Sigmoid colon (tissue), 7 donors: Measurements from ENCODE around the gene PCDHB8. TPM values are rescaled to one million over a fixed set of nuclear protein-coding genes. Genes with fewer than 3 reads are reported as not detected.
A peak's percentile ranks its signal among the peaks of the same experiment; 100 is the strongest.
"Not testable (repeated sequence)": the region's sequence is repeated elsewhere in the genome, so short reads cannot be mapped to it uniquely, and the experiment has no call there.

Source experiments
- DNase-seq: peaks from one replicate; pipeline ENCODE4 v3.0.0-alpha.2; 2019
- H3K27ac ChIP-seq, 4 donors: fragments of 200-600 bp; sonication (generic); one replicate each; pipeline ENCODE4 v1.5.1; 2016 to 2019; ENCODE audit warnings: mild to moderate bottlenecking in 1 of 4
- H3K27me3 ChIP-seq, 3 donors: fragments of 200-600 bp; sonication (generic); one replicate each; pipeline ENCODE4 v1.5.1; 2019; ENCODE audit warnings: mild to moderate bottlenecking in 1 of 3
- H3K36me3 ChIP-seq, 4 donors: fragments of 200-600 bp; sonication (generic); one replicate each; pipeline ENCODE4 v1.5.1; 2016 to 2019
- H3K4me1 ChIP-seq, 4 donors: fragments of 200-600 bp; sonication (generic); one replicate each; pipeline ENCODE4 v1.5.1; 2017 to 2019
- H3K4me3 ChIP-seq, 4 donors: fragments of 200-600 bp; sonication (generic); one replicate each; pipeline ENCODE4 v1.5.1; 2017 to 2019; ENCODE audit warnings: mild to moderate bottlenecking in 2 of 4, moderate library complexity in 1 of 4
- H3K9me3 ChIP-seq, 4 donors: fragments of 200-600 bp in 3 of 4; sonication (generic) in 3 of 4; one replicate each; pipeline versions ENCODE4 v1.5.1 to v1.6.1; 2013 to 2019
- EP300 ChIP-seq, 4 donors: sonication (generic); formaldehyde crosslinking; IDR thresholded peaks; one replicate each; pipeline ENCODE4 v1.6.1; 2017; ENCODE audit warnings: antibody characterized with exemption in 4 of 4
- POLR2A ChIP-seq, 2 donors: fragments of 450-650 bp; IDR thresholded peaks; one replicate each; pipeline ENCODE4 v1.6.1; 2016; ENCODE audit warnings: antibody characterized with exemption in 2 of 2, mild to moderate bottlenecking in 2 of 2, moderate library complexity in 2 of 2
- POLR2AphosphoS5 ChIP-seq, 4 donors: sonication (generic); formaldehyde crosslinking; IDR thresholded peaks; one replicate each; pipeline ENCODE4 v1.6.1; 2017; ENCODE audit warnings: antibody characterized with exemption in 4 of 4
- WGBS, 2 donors: extraction: QIAGEN DNeasy Blood & Tissue Kit; methylation state at CpG; one replicate each; pipeline ENCODE4 v1.1.7; 2013; 5-methylcytosine and 5-hydroxymethylcytosine counted together
- intact Hi-C: fragments of 100-400 bp; cut with DNase I; formaldehyde crosslinking; loops from one replicate; pipeline ENCODE4 v1.15.1; 2023
- polyA plus RNA-seq, 3 donors: library from polyadenylated mRNA; stranded (reverse); fragments of 200-250 nt; gene quantifications; one replicate each; pipeline ENCODE4 v1.2.3, GENCODE V29; 2013
- total RNA-seq, 4 donors: library from RNA; depleted of rRNA; stranded (reverse); fragments of >200 nt; gene quantifications; one replicate each; pipeline ENCODE4 v1.1.0, GENCODE V29; 2016
- TF ChIP-seq, protein P1 (sequence below), 4 experiments: fragments of 450-650 bp in 3 of 4; fragments of 200-600 bp in 1 of 4; IDR thresholded peaks; one replicate each; pipeline ENCODE4 v1.5.1; 2016 to 2019; ENCODE audit warnings: antibody characterized with exemption in 4 of 4, mild to moderate bottlenecking in 3 of 4, moderate library complexity in 2 of 4
- donor health status: healthy with polysubstance abuse.
- donor health status: Bipolar disorder and iron deficiency.
- donor health status: healthy.

The PCDHB8 gene
- total and polyA plus RNA-seq, 7 donors = 0.19 to 2.3 (median 0.82) TPM; not detected in 2

- peaks cover 6 to 55% (median 29%) of the 10 kb centered on the region in 4 donors for H3K9me3 ChIP-seq
- intact Hi-C loops = no loop called here
- peak overlapping the region in 1 of 4 donors; percentile 27 for H3K4me3 ChIP-seq
- no peak for DNase-seq
- H3K4me1 ChIP-seq = no peaks in the 10 kb centered on the region
- no peaks in the 10 kb centered on the region for H3K36me3 ChIP-seq
- WGBS, 2 donors = 49 to 66% methylated on average over 33 of the region's 33 CpGs
- H3K27me3 ChIP-seq = peaks cover 0 to 18% (median 0%) of the 10 kb centered on the region in 3 donors
- TF ChIP-seq, protein P1, sequence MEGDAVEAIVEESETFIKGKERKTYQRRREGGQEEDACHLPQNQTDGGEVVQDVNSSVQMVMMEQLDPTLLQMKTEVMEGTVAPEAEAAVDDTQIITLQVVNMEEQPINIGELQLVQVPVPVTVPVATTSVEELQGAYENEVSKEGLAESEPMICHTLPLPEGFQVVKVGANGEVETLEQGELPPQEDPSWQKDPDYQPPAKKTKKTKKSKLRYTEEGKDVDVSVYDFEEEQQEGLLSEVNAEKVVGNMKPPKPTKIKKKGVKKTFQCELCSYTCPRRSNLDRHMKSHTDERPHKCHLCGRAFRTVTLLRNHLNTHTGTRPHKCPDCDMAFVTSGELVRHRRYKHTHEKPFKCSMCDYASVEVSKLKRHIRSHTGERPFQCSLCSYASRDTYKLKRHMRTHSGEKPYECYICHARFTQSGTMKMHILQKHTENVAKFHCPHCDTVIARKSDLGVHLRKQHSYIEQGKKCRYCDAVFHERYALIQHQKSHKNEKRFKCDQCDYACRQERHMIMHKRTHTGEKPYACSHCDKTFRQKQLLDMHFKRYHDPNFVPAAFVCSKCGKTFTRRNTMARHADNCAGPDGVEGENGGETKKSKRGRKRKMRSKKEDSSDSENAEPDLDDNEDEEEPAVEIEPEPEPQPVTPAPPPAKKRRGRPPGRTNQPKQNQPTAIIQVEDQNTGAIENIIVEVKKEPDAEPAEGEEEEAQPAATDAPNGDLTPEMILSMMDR (IDR thresholded peaks at IDR 0.05) = no peak
- TF ChIP-seq EP300 (IDR thresholded peaks at IDR 0.05) = no peak
- no peak for TF ChIP-seq POLR2AphosphoS5 (IDR thresholded peaks at IDR 0.05)
- TF ChIP-seq POLR2A (IDR thresholded peaks at IDR 0.05) = no peak
- no peak overlapping the region for H3K27ac ChIP-seq
Measured at GRCh38 chr5:141150224-141150992, 27.2 kb upstream of the PCDHB8 start.

- intact Hi-C loops = no loop called here
- no peak for DNase-seq
- 45 to 60% methylated on average over 13 of the region's 13 CpGs for WGBS, 2 donors
- Histone ChIP-seq H3K36me3 (no peaks in the 10 kb centered on the region), H3K4me1 (no peaks in the 10 kb centered on the region), H3K27ac (no peak overlapping the region), H3K27me3 (peaks cover 0 to 18% (median 0%) of the 10 kb centered on the region in 3 donors), H3K9me3 (peaks cover 6 to 59% (median 33%) of the 10 kb centered on the region in 4 donors), H3K4me3 (no peak overlapping the region)
- TF ChIP-seq, protein P1 (IDR thresholded peaks at IDR 0.05) = no peak
- TF ChIP-seq POLR2A (IDR thresholded peaks at IDR 0.05) = no peak
- TF ChIP-seq POLR2AphosphoS5 (IDR thresholded peaks at IDR 0.05) = no peak
- no peak for TF ChIP-seq EP300 (IDR thresholded peaks at IDR 0.05)
Measured at GRCh38 chr5:141150993-141151325, 26.6 kb upstream of the PCDHB8 start.

- H3K27ac ChIP-seq, DNase-seq, H3K4me3 ChIP-seq, H3K4me1 ChIP-seq, intact Hi-C loops, H3K36me3 ChIP-seq: not testable (repeated sequence)
- Histone ChIP-seq H3K9me3 (peaks cover 6 to 64% (median 33%) of the 10 kb centered on the region in 4 donors), H3K27me3 (peaks cover 0 to 25% (median 0%) of the 10 kb centered on the region in 3 donors)
- 44 to 71% methylated on average over 39 of the region's 41 CpGs for WGBS, 2 donors
Measured at GRCh38 chr5:141151632-141152031, 26.0 kb upstream of the PCDHB8 start.

DNA sequence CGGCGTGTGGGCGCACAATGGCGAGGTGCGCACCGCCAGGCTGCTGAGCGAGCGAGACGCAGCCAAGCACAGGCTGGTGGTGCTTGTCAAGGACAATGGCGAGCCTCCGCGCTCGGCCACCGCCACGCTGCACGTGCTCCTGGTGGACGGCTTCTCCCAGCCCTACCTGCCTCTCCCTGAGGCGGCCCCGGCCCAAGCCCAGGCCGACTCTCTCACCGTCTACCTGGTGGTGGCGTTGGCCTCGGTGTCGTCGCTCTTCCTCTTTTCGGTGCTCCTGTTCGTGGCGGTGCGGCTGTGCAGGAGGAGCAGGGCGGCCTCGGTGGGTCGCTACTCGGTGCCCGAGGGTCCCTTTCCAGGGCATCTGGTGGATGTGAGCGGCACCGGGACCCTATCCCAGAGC is 25.5 kb upstream of the PCDHB8 start:
- H3K27ac ChIP-seq, H3K4me1 ChIP-seq, H3K36me3 ChIP-seq, intact Hi-C loops, DNase-seq, H3K4me3 ChIP-seq: not testable (repeated sequence)
- 33 to 71% methylated on average over 36 of the region's 36 CpGs for WGBS, 2 donors
- Histone ChIP-seq H3K27me3 (peaks cover 0 to 27% (median 0%) of the 10 kb centered on the region in 3 donors), H3K9me3 (peaks cover 6 to 66% (median 34%) of the 10 kb centered on the region in 4 donors)

DNA sequence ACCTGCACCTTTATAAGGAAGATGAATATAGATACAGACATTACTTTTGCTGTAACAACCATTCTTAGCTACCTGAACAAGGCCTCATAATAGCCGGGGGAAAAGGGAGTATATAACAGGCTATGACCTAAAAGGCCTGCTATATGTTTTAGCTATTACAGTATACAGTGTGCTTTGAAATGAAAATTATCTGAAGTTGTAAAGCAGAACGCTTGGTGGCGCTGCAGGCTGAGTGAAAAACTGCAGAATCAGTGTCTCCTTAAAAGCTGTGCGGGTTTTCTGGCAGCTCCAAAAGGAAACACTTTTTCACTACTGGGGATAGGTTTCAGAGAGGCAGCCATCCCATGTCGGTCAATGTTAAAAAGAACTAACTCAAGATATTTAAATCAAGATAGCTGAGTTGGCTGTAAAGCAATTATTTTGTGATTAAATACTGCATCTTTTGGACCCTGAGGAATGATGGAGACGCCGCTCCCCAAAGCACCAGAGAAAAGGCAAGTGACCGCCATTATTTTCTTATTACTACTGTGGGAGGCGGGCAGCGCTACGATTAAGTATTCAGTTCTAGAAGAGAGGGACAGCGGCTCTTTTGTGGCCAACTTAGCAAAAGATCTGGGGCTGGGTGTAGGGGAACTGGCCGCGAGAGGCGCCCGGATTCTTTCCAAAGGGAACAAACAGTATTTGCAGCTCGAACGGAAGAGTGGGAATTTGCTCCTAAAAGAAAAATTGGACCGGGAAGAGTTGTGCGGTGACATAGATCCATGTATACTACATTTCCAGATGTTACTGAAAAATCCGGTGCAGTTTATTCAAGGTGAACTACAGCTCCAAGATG is 21.8 kb upstream of the PCDHB8 start:
- H3K4me3 ChIP-seq = no peak overlapping the region
- intact Hi-C loops = no loop called here
- no peak for DNase-seq
- H3K27ac ChIP-seq = no peak overlapping the region
- peaks cover 3 to 43% (median 30%) of the 10 kb centered on the region in 4 donors for H3K9me3 ChIP-seq
- no peaks in the 10 kb centered on the region for H3K4me1 ChIP-seq
- H3K36me3 ChIP-seq = no peaks in the 10 kb centered on the region
- TF ChIP-seq POLR2AphosphoS5 (IDR thresholded peaks at IDR 0.05) (no peak), EP300 (IDR thresholded peaks at IDR 0.05) (no peak), POLR2A (IDR thresholded peaks at IDR 0.05) (no peak)
- TF ChIP-seq, protein P1 (IDR thresholded peaks at IDR 0.05) = no peak
- 39 to 51% methylated on average over 21 of the region's 21 CpGs for WGBS, 2 donors
- peaks cover 0 to 32% (median 0%) of the 10 kb centered on the region in 3 donors for H3K27me3 ChIP-seq

- 43 to 76% methylated on average over 38 of the region's 38 CpGs for WGBS, 2 donors
- H3K36me3 ChIP-seq, intact Hi-C loops, H3K27ac ChIP-seq, DNase-seq, H3K4me3 ChIP-seq, H3K4me1 ChIP-seq: not testable (repeated sequence)
- Histone ChIP-seq H3K9me3 (peaks cover 3 to 32% (median 22%) of the 10 kb centered on the region in 4 donors), H3K27me3 (peaks cover 0 to 21% (median 0%) of the 10 kb centered on the region in 3 donors)
Measured at GRCh38 chr5:141157356-141157755, 20.2 kb upstream of the PCDHB8 start.

DNA sequence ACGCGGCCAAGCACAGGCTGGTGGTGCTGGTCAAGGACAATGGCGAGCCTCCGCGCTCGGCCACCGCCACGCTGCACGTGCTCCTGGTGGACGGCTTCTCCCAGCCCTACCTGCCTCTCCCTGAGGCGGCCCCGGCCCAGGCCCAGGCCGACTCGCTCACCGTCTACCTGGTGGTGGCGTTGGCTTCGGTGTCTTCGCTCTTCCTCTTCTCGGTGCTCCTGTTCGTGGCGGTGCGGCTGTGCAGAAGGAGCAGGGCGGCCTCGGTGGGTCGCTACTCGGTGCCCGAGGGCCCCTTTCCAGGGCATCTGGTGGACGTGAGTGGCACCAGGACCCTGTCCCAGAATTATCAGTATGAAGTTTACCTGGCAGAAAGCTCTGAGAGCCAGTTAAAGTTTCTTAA is 19.7 kb upstream of the PCDHB8 start:
- H3K4me1 ChIP-seq, intact Hi-C loops, H3K36me3 ChIP-seq, H3K4me3 ChIP-seq, DNase-seq, H3K27ac ChIP-seq: not testable (repeated sequence)
- H3K27me3 ChIP-seq = peaks cover 0 to 18% (median 0%) of the 10 kb centered on the region in 3 donors
- 44 to 69% methylated on average over 22 of the region's 28 CpGs for WGBS, 2 donors
- peaks cover 3 to 35% (median 23%) of the 10 kb centered on the region in 4 donors for H3K9me3 ChIP-seq
